NB4 (cell line): ENCODE data around the gene ZBTB43.

Source experiments
- CTCF ChIP-seq: IDR thresholded peaks from one replicate; pipeline ENCODE4 v1.5.1; 2012; ENCODE audit warnings: low read depth, low read length
- MAX ChIP-seq: IDR thresholded peaks from 2 replicates; pipeline ENCODE4 v1.6.1; 2011; ENCODE audit warnings: low read depth, low read length
- POLR2A ChIP-seq: IDR thresholded peaks from 2 replicates; pipeline ENCODE4 v1.6.1; 2011; ENCODE audit warnings: mild to moderate bottlenecking; ENCODE audit not compliant: insufficient read length; ENCODE audit errors: extremely low read depth

DNA sequence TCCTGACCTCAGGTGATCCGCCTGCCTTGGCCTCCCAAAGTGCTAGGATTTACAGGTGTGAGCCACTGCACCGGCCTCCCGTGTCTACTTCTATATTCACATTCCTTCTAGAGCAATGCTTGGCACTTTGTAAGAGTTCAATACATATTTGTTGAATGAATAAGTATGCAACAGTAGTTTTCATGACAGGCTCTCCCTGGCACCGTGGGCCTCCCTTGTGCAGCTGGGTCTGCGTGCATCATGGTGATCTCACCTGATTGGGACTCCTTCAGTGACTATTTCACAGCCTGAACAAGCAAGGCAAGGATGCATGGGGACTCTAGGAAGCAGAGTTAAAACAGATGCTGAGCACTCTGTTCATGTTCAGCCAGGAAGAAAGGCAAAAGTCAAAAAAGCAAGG lies 48.8 kb downstream of the ZBTB43 start:
- no peak for TF ChIP-seq CTCF
- TF ChIP-seq MAX, result no peak
- TF ChIP-seq POLR2A, result no peak
